NCI-H82 (cell line): ENCODE results near the gene NUDCD3.

Experiments
- DNase-seq: peaks from one replicate; lab custom pipeline; 2025; lab: John Stamatoyannopoulos, UW

NUDCD3 gene

DNA sequence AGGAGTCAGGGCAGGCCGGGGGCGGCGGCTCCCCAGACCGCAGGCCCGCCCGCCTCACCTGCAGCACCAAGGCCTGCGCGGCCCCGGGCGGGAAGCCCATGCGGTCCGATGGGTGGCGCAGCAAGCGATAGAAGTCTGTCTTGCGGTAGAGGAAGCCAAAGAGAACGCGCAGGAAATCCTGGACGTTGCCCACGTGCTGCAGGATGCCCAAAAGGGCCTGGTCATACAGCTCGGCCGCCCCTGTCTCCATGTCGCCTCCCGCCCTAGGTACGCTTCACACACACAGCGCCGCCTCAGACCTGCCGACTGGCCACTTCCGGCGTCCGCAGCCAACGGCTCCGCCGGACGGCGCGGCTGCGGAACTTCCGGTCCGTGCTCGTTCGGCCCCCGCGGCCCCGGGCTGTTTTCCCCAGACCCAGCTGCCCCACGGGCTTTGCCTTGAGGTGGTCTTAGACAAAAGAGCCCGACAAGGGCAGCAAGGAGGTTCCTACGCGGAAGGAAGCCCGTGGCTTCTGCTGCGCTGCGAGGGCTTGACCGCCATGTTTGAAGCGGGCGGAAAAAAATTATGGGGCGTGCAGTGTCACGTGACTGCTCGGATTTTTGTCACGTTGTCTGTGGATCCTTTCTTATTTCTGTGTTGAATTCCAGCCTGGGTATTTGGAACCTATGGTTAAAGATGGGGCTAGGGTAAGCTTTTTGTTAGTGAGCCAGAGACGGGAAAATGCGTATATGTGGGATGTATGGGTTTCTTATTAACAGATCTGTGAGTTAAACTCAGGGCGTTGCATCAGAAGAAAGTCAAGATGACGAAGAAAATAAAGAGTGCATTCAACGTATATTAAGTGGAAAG is at the start of gene NUDCD3:
Gene NUDCD3 (minus strand): TSS at position 308 of the 850 bp plus-strand sequence. CDS start 58 bp downstream, at position 250.
- peak; percentile 93 for DNase-seq

DNA sequence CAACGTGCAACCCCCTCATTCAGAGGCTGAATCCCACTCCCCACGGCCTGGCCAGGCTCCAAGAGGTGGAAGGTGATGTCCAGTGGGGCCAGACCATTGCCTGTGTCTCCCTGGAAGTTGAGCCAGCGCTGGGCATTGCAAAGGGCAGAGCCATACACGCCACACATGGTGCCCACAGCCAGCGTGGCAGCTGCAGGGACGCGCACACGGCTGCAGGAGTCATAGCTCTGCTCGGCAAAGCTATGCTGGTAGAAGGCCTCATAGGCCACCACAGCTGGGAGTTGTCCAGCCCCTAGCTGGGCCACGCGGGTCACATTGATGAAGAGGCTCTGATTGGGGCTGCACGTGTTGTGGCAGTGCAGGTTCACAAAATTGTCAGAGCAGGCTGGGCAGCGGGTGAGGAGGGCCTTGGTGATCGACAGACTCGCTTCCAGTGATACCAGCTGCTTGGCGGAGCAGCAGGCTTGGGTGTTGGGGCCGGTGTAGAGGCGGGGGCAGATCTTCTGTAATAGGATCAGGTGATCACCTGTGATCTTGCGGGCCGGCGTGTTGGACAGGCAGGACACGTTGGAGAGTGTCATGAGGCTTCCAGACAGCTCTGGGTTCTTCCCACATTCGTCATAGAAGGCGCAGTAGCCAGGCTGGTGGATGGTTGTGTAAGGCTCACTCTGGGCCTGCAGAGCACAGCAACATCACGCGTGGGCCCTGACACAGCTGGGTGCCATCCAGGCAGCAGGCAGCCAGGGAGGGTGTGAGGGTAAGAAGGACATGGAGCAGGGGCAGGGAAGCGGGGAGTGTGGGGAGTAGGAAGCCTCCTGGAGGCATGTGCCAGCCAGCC is 49.4 kb upstream of the NUDCD3 start:
- DNase-seq = no peak

DNA sequence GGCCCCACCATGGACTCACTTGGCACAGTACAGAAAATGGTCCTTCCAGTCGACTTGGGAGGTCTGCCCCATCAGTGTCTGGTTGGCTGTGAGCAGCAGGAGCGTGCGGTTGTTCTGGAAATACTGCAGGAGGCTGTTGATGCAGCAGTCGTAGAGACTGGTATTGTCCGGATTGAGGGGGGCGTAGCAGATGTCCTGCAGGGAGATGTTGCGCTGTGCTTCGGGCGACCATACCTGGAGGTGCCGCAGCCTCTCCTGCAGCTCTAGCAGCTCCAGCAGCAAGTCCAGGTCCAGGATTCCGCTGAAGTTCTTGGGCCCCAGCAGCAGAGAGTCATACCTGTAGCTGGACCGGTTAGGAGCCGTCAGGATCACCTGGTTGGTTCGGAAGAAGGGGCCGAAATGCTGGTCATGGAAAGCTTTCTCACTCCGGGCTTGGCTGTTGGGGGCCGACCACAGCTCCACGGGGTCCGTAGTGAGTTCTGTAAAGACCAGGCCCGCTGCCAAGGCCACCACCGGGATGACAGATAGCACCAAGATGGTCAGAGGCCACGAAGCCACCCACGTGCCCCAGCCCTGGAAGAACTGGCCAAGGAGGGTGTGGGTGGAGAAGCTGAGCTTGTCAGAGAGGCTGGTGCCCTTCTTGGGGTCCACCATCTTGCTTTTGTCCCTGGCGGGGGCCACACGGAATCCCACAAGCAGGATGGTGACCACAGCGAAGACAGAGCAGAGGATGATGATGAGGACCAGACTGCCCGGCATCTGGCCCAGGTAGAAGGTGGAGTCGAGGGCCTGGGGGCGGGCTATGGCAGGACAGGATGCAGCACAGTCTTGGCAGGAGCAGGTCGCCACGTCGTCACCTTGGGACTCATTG is 48.6 kb upstream of the NUDCD3 start:
- DNase-seq = no peak

DNA sequence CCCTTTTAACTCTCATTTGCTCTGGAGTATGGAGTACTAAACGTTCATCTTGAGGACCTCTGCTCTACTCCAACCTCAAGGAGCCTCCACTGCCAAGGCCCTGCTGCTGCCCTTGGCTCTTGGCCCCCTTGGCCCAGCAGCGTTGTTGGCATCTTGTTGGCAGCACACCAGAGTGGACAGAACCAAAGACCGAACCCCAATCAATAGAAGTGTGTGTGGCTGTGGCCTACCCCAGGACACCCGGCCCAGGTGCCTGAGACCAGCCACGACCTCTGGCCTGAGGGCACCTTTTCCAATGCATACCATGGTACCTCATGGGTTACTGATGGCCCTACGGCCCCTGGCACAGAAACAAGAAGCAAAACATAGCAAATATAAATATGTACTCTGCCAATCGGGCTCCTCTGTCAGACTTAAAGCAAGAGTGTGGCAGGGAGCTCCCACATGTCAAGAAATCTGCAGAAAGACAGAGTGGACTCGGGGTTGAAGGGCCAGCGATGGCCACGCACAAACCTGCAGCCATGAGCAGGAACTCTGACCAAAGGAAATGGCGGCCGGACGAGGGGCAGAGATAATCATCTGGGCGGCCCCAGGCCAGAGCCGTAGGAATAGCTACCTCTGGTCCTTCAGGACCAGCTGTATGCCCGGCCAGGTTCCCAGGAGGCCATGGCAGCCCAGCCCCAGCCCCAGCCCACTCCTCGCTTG is 47.8 kb upstream of the NUDCD3 start:
- no peak for DNase-seq

DNA sequence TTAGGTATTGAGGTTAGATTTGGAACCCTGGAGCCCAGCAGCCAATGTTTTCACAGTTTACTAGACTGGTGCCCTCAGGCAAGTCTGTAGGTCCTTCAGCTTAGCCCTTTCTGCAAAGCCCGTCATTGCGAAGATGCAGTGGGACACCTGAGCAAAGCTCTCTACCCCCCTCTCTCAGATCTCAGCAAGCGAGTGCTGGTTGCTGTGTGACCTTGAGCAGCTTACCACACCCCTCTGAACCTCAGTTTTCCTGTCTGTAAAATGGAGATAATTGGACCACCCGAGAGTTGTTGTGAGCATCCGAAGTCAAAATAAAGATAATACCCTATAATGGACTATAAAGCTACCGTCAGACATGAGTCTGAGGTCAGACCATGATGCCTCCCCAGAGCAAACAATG is 47.0 kb upstream of the NUDCD3 start:
- no peak for DNase-seq

DNA sequence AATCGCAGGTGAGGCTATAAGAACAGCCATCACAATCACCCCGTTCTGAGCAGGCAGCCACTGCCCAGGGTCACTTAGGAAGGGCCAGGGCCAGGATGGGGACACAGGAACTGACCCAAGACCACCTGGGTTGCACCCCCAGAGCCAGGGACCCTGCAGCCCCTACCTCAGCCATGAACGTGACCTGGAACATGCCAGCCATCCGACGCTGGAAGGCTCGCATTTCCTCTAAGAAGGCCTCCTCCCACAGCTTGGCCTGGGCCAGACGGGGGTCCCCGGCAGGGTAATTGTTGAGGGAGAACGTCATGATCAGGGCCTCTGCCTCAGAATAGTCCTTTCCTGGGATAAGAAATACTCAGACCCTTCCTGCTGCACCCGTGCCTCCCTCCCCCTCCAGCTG is 45.6 kb upstream of the NUDCD3 start:
- DNase-seq = no peak

DNA sequence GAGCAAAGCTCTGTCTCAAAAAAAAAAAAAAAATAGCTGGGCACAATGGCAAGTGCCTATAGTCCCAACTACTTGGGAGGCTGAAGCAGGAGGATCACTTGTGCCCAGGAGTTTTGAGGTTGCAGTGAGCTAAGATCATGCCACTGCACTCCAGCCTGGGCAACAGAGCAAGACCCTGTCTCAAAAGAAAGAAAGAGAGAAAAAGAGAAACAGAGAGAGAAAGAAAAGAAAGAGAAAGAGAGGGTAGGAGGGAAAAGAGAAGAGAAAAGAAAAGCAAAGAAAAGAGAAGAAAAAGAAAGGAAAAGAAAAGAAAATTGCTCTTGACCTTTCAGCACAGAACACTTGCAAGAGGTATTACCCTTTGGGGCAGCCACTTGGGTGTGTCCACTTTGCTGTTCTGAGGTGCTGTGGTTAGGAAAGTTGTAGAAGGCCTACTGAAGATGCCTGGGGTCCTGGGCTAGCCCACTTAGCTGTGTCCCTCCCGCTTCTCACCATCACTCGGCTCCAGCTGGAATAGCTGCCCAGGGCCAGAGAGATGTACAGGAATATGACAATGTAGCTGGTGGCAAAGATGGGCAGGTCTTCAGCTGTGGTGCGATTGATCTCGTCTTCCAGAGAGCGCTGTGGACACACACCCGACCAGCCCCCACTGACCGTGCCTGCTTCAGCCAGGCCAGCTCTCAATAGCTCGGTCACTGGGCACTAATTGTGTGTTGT is 45.0 kb upstream of the NUDCD3 start:
- DNase-seq = no peak

DNA sequence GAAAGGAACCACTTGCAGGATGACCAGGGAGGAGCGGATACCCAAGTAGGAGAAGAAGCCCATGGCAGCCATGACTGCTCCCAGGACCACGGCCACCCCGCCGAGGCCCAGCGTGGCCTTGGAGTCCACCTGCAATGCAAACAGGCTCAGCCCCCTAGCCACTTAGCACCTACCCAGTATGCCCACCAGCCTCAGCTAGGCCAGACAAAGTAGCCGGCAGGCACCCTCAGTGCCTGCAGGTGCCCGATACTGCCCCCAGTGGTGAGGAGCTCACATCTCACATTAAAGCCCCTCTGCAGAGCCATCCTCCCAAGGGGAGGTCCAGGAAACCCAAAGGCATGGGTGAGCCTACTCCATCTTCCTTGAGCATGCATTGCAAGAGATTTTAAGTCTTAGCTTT is 44.0 kb upstream of the NUDCD3 start:
- DNase-seq = peak; percentile 79

DNA sequence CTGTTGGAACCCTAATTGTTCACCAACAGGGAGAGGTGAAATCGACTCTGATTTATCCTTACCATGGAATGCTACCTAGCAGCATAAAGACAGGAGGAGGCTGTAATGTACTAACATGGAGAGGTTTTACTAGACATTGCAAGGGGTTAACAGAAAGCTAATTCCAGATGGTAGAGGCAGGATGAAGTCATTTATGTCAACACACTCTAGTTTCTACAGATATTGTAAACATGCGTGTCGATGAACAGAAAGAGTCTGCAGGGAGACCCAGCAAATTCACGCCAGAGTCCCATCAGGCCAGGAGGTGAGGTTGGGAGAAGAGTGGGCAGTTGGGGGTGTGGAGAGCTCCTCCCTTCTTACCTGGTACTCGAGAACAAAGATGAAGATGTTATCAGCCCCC is 43.6 kb upstream of the NUDCD3 start:
- DNase-seq = no peak

DNA sequence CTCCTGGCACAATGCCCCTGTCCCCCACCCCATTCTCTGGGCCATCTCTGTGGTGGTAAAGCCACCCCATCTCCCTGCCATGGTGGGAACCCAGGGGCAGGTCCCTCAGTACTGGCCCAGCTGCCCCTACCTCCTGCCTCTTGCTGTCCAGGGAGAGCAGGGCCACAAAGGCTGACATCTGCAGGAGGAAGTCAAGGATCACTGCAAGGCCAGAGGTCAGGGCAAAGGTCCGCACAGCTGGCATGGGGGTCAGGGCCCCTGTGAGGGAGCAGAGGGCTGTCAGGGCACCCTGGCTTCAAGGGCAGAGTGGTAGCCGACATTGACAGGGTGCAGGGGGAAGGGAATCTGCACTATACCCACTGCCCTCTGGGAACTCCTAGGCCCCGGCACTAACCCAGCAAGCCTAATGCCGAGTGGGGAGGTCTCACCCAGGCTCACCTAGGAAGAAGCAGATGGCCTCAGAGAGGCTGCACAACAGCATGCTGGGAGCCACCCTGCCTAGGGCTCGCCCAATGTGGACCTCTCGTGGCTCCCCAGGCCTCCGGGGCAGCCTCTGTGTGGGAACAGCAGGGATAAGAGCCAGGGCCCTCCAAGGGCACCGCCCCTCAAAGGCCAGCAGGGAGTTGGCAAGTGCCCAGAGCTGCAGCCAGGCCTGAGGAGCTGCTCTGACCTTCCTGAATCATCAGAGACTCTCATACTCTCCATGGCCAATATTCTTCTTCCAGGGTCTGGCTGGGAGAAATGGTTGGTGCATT is 43.0 kb upstream of the NUDCD3 start:
- no peak for DNase-seq

DNA sequence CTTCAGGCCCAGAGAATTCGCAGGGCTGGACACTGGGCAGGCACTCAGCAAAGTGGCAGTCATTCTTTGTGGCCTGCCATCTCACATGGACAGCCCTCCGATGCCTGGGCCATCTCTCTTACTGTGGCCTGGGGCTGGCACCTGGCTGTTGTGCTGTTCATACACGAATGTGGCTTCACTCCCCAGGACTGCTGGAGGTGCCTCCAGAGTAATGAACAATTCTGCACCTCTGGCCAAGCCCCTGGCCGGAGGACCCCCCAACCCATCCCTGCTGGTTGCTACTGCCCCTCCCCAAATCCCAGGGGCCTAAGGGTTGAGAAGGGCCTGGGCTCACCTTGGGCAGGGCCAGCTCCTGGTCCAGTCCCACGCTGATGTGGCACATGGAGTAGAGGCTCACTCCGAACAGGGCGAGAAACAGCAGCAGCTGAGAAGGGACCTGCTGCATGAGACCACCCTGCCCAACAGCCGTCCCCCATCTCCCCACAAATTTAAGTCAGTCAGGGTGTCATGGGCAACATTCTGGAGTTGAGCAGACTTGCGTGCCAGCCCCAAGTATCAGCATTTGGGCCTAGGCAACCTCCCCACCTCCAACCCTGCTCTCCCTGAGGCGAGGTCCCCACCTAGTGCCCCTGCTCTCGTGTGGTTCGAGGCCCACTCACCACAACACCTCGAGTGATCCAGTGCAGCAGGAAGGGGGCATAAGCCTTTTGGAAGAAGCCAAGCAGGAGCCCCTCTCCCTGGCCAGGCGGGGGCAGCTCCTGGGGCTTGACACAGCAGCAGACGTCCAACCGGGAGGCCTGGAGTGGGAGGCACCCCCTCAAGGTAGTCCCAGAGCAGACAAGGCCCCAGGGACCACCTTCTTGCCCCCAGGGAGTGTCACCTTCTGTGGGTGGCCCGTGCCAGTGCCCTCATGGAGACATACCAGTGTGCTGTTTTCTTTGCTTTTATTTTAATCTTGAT is 41.2 kb upstream of the NUDCD3 start:
- DNase-seq = no peak

DNA sequence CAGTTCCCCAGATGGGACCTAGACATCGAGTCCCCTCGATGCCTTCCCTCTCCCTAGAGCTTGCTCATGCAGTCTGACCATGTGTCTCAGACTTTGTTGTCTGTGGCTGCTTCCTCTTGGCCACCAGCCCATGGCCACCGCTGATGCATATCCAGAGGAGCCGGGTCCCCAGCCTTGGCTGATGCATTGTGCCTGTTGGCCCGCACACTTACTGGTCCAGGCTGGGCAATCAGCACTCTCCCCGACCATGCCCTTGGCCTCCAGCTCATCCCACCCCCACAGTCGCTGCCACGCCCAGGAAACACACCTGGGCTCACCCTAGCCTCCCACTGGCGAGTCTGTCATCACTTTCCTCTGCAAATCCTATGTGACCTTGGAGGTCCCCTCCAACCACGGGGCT is 40.5 kb upstream of the NUDCD3 start:
- DNase-seq = no peak

DNA sequence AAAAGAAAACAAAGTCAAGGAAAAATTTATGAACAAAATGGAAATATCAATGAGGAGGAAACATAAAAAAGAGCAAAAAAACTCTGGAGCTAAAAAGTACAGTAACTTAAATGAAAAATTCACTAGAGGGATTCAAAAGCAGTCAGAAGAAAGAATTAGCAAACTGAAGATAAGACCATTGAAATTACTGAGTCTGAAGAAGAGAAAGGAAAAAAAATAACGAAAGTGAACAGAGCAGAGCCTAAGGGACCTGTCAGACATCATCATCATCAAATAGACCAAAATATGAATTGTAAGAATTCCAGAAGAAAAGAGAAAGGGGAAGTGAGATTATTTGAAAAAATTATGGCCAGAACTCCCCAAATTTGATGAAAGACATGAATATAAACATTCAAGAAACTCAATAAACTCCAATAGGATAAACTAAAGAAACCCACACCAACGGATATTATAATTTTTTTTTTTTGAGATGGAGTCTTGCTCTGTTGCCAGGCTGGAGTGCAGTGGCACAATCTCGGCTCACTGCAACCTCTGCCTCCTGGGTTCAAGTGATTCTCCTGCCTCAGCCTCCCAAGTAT is 34.4 kb upstream of the NUDCD3 start:
- no peak for DNase-seq

DNA sequence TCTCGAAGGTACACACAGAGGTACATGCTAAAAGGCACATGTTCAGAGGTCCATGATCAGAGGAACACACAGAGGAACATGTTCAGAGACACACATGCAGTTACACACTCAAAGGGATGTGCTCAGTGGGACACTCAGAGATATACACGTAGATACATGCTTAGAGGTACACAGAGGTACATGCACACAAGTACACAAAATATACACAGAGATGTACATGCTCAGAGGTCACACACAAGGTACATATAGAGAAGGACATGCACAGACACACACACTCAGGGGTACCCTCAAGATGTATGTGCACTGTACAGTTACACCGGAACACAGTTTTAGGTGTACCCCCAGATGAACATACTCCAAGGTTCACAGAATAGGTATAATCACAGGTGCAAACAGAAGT is 31.9 kb upstream of the NUDCD3 start:
- no peak for DNase-seq

DNA sequence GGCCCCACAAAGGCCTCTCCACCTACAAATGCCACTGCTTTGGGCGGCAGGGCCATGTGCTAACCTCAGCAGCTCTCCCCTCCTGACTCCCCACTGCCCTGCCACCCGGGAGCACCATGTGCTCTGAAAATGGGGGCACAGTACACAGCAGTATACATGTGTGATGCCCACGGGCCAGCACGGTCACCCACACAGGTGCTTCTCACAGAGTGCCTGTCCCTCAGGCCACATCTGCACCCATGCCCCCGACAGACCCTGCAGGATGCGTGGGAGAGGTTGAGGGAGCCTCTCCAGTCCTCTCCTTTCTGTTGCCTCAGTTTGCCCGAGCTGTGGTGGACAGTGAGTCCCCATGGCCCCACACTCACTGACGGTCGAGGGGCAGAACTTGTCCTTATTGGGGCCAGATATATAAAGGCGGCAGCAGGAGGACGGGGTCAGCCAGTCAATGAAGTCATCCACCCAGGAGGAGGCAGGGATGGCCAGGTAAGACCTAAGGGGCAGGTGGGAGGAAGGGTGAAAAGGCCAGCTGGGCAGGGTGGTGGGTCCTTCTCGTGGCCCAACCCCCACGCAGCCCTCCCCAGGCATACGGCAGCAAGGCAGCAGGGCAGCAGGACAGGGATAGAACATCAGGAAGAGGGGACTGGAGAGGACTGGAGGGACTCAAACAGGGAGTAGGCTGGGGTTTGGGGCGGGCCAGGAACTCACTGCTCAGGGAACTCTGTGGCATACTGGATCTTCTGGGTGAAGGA is 31.1 kb upstream of the NUDCD3 start:
- DNase-seq = no peak

DNA sequence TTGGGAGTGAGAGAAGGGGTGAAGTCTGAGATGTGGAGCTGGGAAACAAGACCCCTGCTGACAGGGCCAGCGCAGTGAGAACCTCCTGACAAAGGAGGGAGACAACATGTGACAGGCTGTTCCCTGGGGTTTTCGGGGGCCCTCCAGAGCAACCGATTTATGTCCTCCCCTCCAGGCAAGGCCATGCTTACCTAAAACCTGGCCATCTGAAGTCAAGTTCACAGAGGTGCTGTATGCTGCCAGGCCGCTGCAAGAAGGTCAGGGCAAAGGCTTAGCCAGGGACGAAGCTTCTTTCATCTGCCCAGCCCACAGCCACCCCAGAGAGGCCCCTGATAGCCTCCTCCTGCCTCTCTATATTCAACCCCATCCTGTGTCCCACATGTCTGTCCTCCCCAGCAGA is 30.1 kb upstream of the NUDCD3 start:
- DNase-seq = no peak

DNA sequence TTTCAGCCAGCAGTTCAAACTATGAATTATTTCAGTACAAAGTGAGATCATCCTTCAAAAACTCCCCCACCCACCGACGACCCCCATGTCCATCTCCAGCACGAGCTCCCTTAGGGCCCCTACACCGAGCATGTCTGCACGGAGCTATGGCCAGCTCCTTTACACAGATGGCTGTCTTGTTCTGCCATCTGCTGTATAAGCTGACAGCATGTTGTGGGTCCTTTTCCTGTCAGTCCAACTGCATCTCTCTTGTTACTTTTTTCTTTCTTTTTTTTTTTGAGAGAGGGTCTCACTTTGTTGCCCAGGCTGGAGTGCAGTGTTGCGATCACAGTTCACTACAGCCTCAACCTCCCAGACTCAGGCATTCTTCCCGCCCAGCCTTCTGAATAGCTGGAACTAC is 29.1 kb upstream of the NUDCD3 start:
- DNase-seq = peak; percentile 37

DNA sequence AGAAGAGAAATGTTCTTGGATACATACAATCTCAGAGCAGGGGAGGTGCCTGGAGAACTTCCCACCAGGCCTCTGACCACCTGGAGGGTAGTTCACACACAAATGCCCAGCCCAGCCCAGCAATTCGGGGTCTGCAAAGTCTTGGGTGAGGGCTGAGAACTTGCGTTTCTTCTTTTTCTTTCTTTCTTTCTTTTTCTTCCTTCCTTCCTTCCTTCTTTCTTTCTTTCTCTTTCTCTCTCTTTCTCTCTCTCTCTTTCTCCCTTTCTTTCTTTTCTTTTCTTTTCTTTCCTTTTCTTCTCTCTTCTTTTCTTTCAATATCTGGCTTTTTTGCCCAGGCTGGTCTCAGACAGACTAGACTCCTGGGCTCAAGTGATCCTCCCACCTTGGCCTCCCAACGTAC is 28.3 kb upstream of the NUDCD3 start:
- no peak for DNase-seq
